EH (cell line): ENCODE measurements around the gene SCN3A.

Source experiments
- DNase-seq: peaks from one replicate; pipeline ENCODE4 v3.0.0-alpha.2; 2015; ENCODE audit warnings: low read depth

The SCN3A gene

GRCh38 chr2:165203689-165204559, at the start of gene SCN3A:
SCN3A (minus strand) TSS chr2:165204050; CDS start chr2:165176394, 27,656 bp downstream.
- DNase-seq = peak; percentile 62

- DNase-seq = no peak
Observed at GRCh38 chr2:165253178-165253577, 49.3 kb upstream of the SCN3A start.

- no peak for DNase-seq
Observed at GRCh38 chr2:165251366-165251765, 47.5 kb upstream of the SCN3A start.

GRCh38 chr2:165248238-165248637, 44.4 kb upstream of the SCN3A start:
- DNase-seq = no peak

- DNase-seq = no peak
Observed at GRCh38 chr2:165245081-165245793, 41.4 kb upstream of the SCN3A start.

GRCh38 chr2:165240916-165241315, 37.1 kb upstream of the SCN3A start:
- DNase-seq = no peak

GRCh38 chr2:165239856-165240515, 36.1 kb upstream of the SCN3A start:
- DNase-seq = no peak

- DNase-seq = peak; percentile 51
Observed at GRCh38 chr2:165239230-165239629, 35.4 kb upstream of the SCN3A start, which contains the start of gene SCN2A. SCN2A (plus strand) TSS chr2:165239414; CDS start chr2:165295824, 56,410 bp downstream.

- DNase-seq = peak; percentile 35
Observed at GRCh38 chr2:165238295-165238694, 34.4 kb upstream of the SCN3A start.

- DNase-seq = no peak
Observed at GRCh38 chr2:165237056-165237455, 33.2 kb upstream of the SCN3A start.

- DNase-seq = no peak
Observed at GRCh38 chr2:165227571-165227970, 23.7 kb upstream of the SCN3A start.

GRCh38 chr2:165224941-165225340, 21.1 kb upstream of the SCN3A start:
- DNase-seq = no peak

GRCh38 chr2:165219481-165219880, 15.6 kb upstream of the SCN3A start:
- DNase-seq = peak; percentile 13

- DNase-seq = no peak
Observed at GRCh38 chr2:165214093-165214492, 10.2 kb upstream of the SCN3A start.

GRCh38 chr2:165208094-165208493, 4.2 kb upstream of the SCN3A start:
- DNase-seq = no peak

- DNase-seq = no peak
Observed at GRCh38 chr2:165205865-165206264, 2.0 kb upstream of the SCN3A start.

- no peak for DNase-seq
Observed at GRCh38 chr2:165202239-165202638, 1.6 kb downstream of the SCN3A start.

GRCh38 chr2:165198181-165198580, 5.7 kb downstream of the SCN3A start:
- DNase-seq = no peak

- no peak for DNase-seq
Observed at GRCh38 chr2:165197346-165197745, 6.5 kb downstream of the SCN3A start.

- DNase-seq = no peak
Observed at GRCh38 chr2:165196411-165196810, 7.4 kb downstream of the SCN3A start.

GRCh38 chr2:165193178-165193777, 10.6 kb downstream of the SCN3A start:
- no peak for DNase-seq

GRCh38 chr2:165192729-165193128, 11.1 kb downstream of the SCN3A start:
- no peak for DNase-seq
